ENCODE data around the gene CHAF1B. TPM values are rescaled to one million over a fixed set of nuclear protein-coding genes. Genes with fewer than 3 reads are reported as not detected.
"Not testable (repeated sequence)": the region's sequence is repeated elsewhere in the genome, so short reads cannot be mapped to it uniquely, and the experiment has no call there.

The CHAF1B gene
- total RNA-seq, 4 donors from 2014 or later, result 0.37 to 2.0 (median 0.73) TPM

DNA sequence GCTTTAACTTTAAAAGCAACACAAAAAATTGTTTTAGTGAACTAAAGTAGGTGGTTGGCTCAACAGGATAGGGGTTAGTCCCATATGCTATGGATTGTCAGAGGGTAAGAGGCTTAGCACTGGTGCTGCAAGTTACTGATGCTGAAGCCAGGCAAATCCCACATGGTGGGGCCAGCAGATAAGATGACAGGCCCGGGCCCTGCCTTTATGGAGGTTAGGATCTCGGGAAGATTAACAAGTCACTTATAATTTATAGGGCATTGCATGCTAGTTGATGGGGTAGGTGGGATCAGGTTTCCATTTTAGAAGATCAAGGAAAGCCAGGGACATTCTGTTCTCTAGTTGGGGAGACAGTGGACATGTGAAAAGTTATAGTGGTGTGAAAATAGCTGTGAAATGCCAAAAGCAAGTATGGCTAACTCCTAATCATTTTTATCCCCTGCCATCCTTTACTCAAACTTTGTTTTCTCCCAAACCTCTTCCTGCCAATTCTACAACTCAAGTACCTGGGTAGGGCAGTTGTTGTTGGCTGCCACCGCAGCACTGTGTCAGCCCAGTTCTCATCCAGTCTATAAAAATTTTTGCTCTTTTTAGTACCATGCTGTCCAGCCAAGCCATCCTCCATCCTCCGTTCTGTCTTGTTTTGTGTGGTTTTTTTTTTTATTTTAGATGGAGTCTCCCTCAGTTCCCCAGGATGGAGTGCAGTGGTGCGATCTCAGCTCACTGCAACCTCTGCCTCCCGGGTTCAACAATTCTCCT is 10.3 kb downstream of the CHAF1B start:
- Histone ChIP-seq H3K27me3 (no peaks in the 10 kb centered on the region), H3K4me3 (no peak overlapping the region), H3K4me1 (no peaks in the 10 kb centered on the region), H3K27ac (no peak overlapping the region), H3K9me3 (no peaks in the 10 kb centered on the region), H3K36me3 (no peaks in the 10 kb centered on the region)
- intact Hi-C loops (cut with DNase I; ENCODE audit: low total_unique reads) (no loop called here), in situ Hi-C loops (cut with MboI; ENCODE audit: low pct_ligation_motif_present in 1 of 4, low pct_unique_long_range_greater_than_20kb in 1 of 4, low sequenced_read_pairs in 3 of 4) (no loop called here)
- no peak for TF ChIP-seq POLR2A (IDR thresholded peaks at IDR 0.05)
- no peak for TF ChIP-seq EP300 (IDR thresholded peaks at IDR 0.05; ENCODE audit: low read depth)
- TF ChIP-seq, protein P1, sequence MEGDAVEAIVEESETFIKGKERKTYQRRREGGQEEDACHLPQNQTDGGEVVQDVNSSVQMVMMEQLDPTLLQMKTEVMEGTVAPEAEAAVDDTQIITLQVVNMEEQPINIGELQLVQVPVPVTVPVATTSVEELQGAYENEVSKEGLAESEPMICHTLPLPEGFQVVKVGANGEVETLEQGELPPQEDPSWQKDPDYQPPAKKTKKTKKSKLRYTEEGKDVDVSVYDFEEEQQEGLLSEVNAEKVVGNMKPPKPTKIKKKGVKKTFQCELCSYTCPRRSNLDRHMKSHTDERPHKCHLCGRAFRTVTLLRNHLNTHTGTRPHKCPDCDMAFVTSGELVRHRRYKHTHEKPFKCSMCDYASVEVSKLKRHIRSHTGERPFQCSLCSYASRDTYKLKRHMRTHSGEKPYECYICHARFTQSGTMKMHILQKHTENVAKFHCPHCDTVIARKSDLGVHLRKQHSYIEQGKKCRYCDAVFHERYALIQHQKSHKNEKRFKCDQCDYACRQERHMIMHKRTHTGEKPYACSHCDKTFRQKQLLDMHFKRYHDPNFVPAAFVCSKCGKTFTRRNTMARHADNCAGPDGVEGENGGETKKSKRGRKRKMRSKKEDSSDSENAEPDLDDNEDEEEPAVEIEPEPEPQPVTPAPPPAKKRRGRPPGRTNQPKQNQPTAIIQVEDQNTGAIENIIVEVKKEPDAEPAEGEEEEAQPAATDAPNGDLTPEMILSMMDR (IDR thresholded peaks at IDR 0.05), result no peak
- no peak for TF ChIP-seq POLR2AphosphoS5 (IDR thresholded peaks at IDR 0.05)
- WGBS, 2 donors (ENCODE audit: low coverage in 1 of 2), result 90 to 93% methylated on average over 2 to 6 of the region's 6 CpGs
- no peak for DNase-seq

DNA sequence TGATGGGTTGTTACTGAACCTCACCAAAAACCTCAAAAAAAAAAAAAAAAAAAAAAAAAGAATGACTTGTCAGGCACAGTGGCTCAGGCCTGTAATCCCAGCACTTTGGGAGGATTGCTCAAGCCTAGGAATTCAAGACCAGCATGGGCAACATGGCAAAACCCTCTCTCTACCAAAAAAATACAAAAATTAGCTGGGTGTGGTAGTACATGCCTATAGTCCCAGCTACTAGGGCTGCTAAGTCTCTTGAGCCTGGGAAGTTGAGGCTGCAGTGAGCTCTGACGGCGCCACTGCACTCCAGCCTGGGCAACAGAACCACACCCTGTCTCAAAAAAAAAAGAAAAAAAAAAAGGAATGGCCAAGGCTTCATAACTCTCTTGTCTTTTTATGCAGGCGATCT is 11.1 kb downstream of the CHAF1B start:
- whole genome bisulfite sequencing, 2 donors (ENCODE audit: low coverage in 1 of 2), result 92 to 97% methylated on average over 3 of the region's 3 CpGs
- in situ Hi-C loops (cut with MboI; ENCODE audit: low pct_ligation_motif_present in 1 of 4, low pct_unique_long_range_greater_than_20kb in 1 of 4, low sequenced_read_pairs in 3 of 4) (no loop called here), intact Hi-C loops (cut with DNase I; ENCODE audit: low total_unique reads) (no loop called here)
- H3K36me3 ChIP-seq, result no peaks in the 10 kb centered on the region
- no peak overlapping the region for H3K27ac ChIP-seq
- H3K4me3 ChIP-seq, result no peak overlapping the region
- H3K9me3 ChIP-seq, result no peaks in the 10 kb centered on the region
- TF ChIP-seq, protein P1 (IDR thresholded peaks at IDR 0.05), result no peak
- no peak for TF ChIP-seq EP300 (IDR thresholded peaks at IDR 0.05; ENCODE audit: low read depth)
- TF ChIP-seq POLR2AphosphoS5 (IDR thresholded peaks at IDR 0.05), result no peak
- TF ChIP-seq POLR2A (IDR thresholded peaks at IDR 0.05), result no peak
- no peaks in the 10 kb centered on the region for H3K4me1 ChIP-seq
- H3K27me3 ChIP-seq, result no peaks in the 10 kb centered on the region
- no peak for DNase-seq

DNA sequence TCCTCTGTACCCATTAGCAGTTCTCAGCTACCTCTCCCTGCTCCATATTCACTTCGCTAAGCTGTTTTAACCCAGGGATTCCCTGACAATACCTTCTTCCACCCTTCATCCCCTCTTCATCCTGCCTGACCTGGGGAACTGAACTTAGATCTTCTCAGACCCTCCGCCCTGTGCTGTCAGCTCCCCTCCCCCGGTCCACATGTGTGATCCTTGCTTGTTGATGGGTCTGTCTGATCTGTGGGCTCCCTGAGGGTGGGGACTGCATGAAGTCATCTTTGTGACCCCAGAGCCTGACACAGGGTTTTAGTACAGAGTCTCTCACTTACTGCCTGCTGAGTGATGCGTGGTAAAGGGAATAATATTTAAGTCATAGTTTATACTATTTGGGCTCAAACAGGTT is 11.8 kb downstream of the CHAF1B start:
- intact Hi-C loops (cut with DNase I; ENCODE audit: low total_unique reads) (no loop called here), in situ Hi-C loops (cut with MboI; ENCODE audit: low pct_ligation_motif_present in 1 of 4, low pct_unique_long_range_greater_than_20kb in 1 of 4, low sequenced_read_pairs in 3 of 4) (no loop called here)
- 82 to 95% methylated on average over 3 to 4 of the region's 4 CpGs for WGBS, 2 donors (ENCODE audit: low coverage in 1 of 2)
- no peak for TF ChIP-seq EP300 (IDR thresholded peaks at IDR 0.05; ENCODE audit: low read depth)
- TF ChIP-seq, protein P1 (IDR thresholded peaks at IDR 0.05), result no peak
- no peak for TF ChIP-seq POLR2A (IDR thresholded peaks at IDR 0.05)
- TF ChIP-seq POLR2AphosphoS5 (IDR thresholded peaks at IDR 0.05), result no peak
- H3K27ac ChIP-seq, result no peak overlapping the region
- no peak overlapping the region for H3K4me3 ChIP-seq
- no peaks in the 10 kb centered on the region for H3K27me3 ChIP-seq
- no peaks in the 10 kb centered on the region for H3K4me1 ChIP-seq
- DNase-seq, result no peak
- no peaks in the 10 kb centered on the region for H3K9me3 ChIP-seq
- H3K36me3 ChIP-seq, result no peaks in the 10 kb centered on the region

DNA sequence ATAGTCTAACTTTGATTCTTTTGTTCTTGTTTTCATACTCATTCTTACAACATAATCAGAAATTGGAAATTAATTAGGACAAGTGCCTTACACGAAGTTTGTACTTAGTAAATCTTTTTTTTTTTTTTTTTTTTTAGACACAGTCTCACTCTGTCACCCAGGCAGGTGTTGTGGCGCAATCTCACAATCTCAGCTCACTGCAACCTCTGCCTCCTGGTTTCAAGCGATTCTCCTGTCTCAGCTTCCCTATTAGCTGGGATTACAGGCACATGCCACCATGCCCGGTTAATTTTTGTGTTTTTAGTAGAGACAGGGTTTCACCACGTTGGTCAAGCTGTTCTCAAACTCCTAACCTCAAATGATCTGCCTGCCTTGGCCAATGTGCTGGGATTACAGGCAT is 12.4 kb downstream of the CHAF1B start:
- no peaks in the 10 kb centered on the region for H3K27me3 ChIP-seq
- intact Hi-C loops (cut with DNase I; ENCODE audit: low total_unique reads), result no loop called here
- 91 to 93% methylated on average over 5 of the region's 5 CpGs for WGBS, 2 donors (ENCODE audit: low coverage in 1 of 2)
- no peak for DNase-seq
- TF ChIP-seq, protein P1 (IDR thresholded peaks at IDR 0.05), result no peak
- TF ChIP-seq EP300 (IDR thresholded peaks at IDR 0.05; ENCODE audit: low read depth) (no peak), POLR2A (IDR thresholded peaks at IDR 0.05) (no peak), POLR2AphosphoS5 (IDR thresholded peaks at IDR 0.05) (no peak)
- no peaks in the 10 kb centered on the region for H3K9me3 ChIP-seq
- no peak overlapping the region for H3K4me3 ChIP-seq
- no peaks in the 10 kb centered on the region for H3K4me1 ChIP-seq
- in situ Hi-C loops (cut with MboI; ENCODE audit: low pct_ligation_motif_present in 1 of 4, low pct_unique_long_range_greater_than_20kb in 1 of 4, low sequenced_read_pairs in 3 of 4), result no loop called here
- no peak overlapping the region for H3K27ac ChIP-seq
- no peaks in the 10 kb centered on the region for H3K36me3 ChIP-seq

DNA sequence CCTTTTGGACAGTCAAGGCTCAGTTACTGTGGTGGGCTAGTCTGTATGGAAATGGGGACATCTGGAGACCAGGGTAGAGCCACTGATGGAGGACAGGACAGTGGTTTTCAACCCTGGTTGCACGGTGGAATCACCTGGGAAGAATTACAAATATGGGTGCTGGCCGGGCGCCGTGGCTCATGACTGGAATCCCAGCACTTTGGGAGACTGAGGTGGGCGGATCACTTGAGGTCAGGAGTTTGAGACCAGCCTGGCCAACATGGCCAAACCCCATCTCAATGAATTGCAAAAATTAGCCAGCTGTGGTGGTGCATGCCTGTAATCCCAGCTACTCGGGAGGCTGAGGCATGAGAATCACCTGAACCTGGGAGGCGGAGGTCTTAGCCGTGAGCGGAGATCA is 14.5 kb downstream of the CHAF1B start:
- H3K27ac ChIP-seq; H3K36me3 ChIP-seq; intact Hi-C loops (cut with DNase I; ENCODE audit: low total_unique reads); DNase-seq; H3K9me3 ChIP-seq; H3K4me3 ChIP-seq; H3K4me1 ChIP-seq; H3K27me3 ChIP-seq: not testable (repeated sequence)
- WGBS, 2 donors (ENCODE audit: low coverage in 1 of 2), result 80 to 98% methylated on average over 1 to 9 of the region's 9 CpGs
- in situ Hi-C loops (cut with MboI; ENCODE audit: low pct_ligation_motif_present in 1 of 4, low pct_unique_long_range_greater_than_20kb in 1 of 4, low sequenced_read_pairs in 3 of 4), result loop anchor here in 1 of 4 donors (25.0 kb wide), 1 partner anchor 188 kb away; no protein-coding TSS in a partner anchor

Data from transverse colon (tissue), 4 donors.